Vagina (tissue), 2 donors: ENCODE measurements around the gene CHD9.

Experiments used
- CTCF ChIP-seq, 3 experiments: fragments of 450-650 bp in 2 of 3; fragments of 200-600 bp in 1 of 3; sonication (generic) in 1 of 3; IDR thresholded peaks; one replicate each; pipeline ENCODE4 v1.5.1; 2017 to 2019; ENCODE audit warnings: antibody characterized with exemption in 3 of 3, mild to moderate bottlenecking in 2 of 3, moderate library complexity in 2 of 3
- POLR2AphosphoS5 ChIP-seq, 2 donors: sonication (generic); formaldehyde crosslinking; IDR thresholded peaks; one replicate each; pipeline ENCODE4 v1.9.0; 2017; ENCODE audit warnings: antibody characterized with exemption in 2 of 2, mild to moderate bottlenecking in 2 of 2, low read depth in 1 of 2; ENCODE audit not compliant: insufficient read depth in 1 of 2

GRCh38 chr16:53057658-53058057 lies 2.9 kb downstream of the CHD9 start:
- TF ChIP-seq CTCF (IDR thresholded peaks at IDR 0.05) (no peak), POLR2AphosphoS5 (IDR thresholded peaks at IDR 0.05; ENCODE audit: insufficient read depth in 1 of 2, low read depth in 1 of 2) (no peak)
